ENCODE data around the gene INPP5A.
"Not testable (repeated sequence)": the region's sequence is repeated elsewhere in the genome, so short reads cannot be mapped to it uniquely, and the experiment has no call there.

INPP5A gene

GRCh38 chr10:132584081-132584480, 46.5 kb downstream of the INPP5A start:
- no peak for DNase-seq

GRCh38 chr10:132585732-132586722, 48.4 kb downstream of the INPP5A start:
- DNase-seq: no peak

- DNase-seq: no peak
These were observed 49.2 kb downstream of the INPP5A start for GRCh38 chr10:132586739-132587138.

GRCh38 chr10:132587175-132587574, 49.6 kb downstream of the INPP5A start:
- DNase-seq: no peak

GRCh38 chr10:132588301-132589013, 50.9 kb downstream of the INPP5A start:
- no peak for DNase-seq

GRCh38 chr10:132589015-132589414, 51.4 kb downstream of the INPP5A start:
- no peak for DNase-seq

GRCh38 chr10:132589681-132590080, 52.1 kb downstream of the INPP5A start:
- no peak for DNase-seq

- DNase-seq: no peak
These were observed 52.6 kb downstream of the INPP5A start for GRCh38 chr10:132590094-132590751.

- DNase-seq: no peak
These were observed 53.1 kb downstream of the INPP5A start for GRCh38 chr10:132590752-132591121.

- no peak for DNase-seq
These were observed 53.8 kb downstream of the INPP5A start for GRCh38 chr10:132591166-132591971.

- no peak for DNase-seq
These were observed 55.3 kb downstream of the INPP5A start for GRCh38 chr10:132592790-132593383.

- no peak for DNase-seq
These were observed 55.8 kb downstream of the INPP5A start for GRCh38 chr10:132593389-132593788.

- DNase-seq: no peak
These were observed 56.6 kb downstream of the INPP5A start for GRCh38 chr10:132593900-132594876.

GRCh38 chr10:132595021-132595420, 57.4 kb downstream of the INPP5A start:
- DNase-seq: no peak

GRCh38 chr10:132595854-132596253, 58.3 kb downstream of the INPP5A start:
- DNase-seq: no peak

- no peak for DNase-seq
These were observed 59.2 kb downstream of the INPP5A start for GRCh38 chr10:132596742-132597279.

GRCh38 chr10:132597654-132598053, 60.1 kb downstream of the INPP5A start:
- DNase-seq: no peak

- not testable (repeated sequence) for DNase-seq
These were observed 61.5 kb downstream of the INPP5A start for GRCh38 chr10:132599023-132599618.

GRCh38 chr10:132599732-132600131, 62.1 kb downstream of the INPP5A start:
- DNase-seq: no peak

- no peak for DNase-seq
These were observed 62.8 kb downstream of the INPP5A start for GRCh38 chr10:132600416-132600815.
